Measurements from ENCODE around the gene PSMB11. TPM values are rescaled to one million over a fixed set of nuclear protein-coding genes. Genes with fewer than 3 reads are reported as not detected.

PSMB11 gene
- total and polyA plus RNA-seq, 2 donors (not counting 3 experiments of a cell fraction or from before 2014, with no cell fraction given): not detected

GRCh38 chr14:23008831-23009230 is 33.2 kb upstream of the PSMB11 start:
- H3K4me3 ChIP-seq (replicated peaks in 1 of 3; ENCODE audit: insufficient read depth in 1 of 3, low read depth in 1 of 3, low read length in 3 of 3): no peak overlapping the region

More at GRCh38 chr14:23008831-23009230, 33.2 kb upstream of the PSMB11 start:
- Histone ChIP-seq H3K4me1 (ENCODE audit: control insufficient read depth, extremely low read depth, insufficient read depth, low read length) (peaks cover 29% of the 10 kb centered on the region), H3K9me3 (replicated peaks; ENCODE audit: control insufficient read depth, insufficient read depth, low read length) (no peaks in the 10 kb centered on the region), H3K9ac (replicated peaks; ENCODE audit: extremely low read depth, insufficient read depth, low read length) (no peak overlapping the region), H4K20me1 (replicated peaks; ENCODE audit: control insufficient read depth, extremely low read depth, insufficient read depth, low read length) (no peaks in the 10 kb centered on the region), H3K36me3 (ENCODE audit: control insufficient read depth in 2 of 2, extremely low read depth in 1 of 2, insufficient read depth in 2 of 2, low read length in 2 of 2) (no peaks in the 10 kb centered on the region), H3K9me1 (replicated peaks; ENCODE audit: control insufficient read depth, extremely low read depth, insufficient read depth, low read length) (no peaks in the 10 kb centered on the region), H3K27ac (ENCODE audit: insufficient read depth, low read depth, low read length) (no peak overlapping the region), H3K27me3 (ENCODE audit: control insufficient read depth in 2 of 2, insufficient read depth in 2 of 2, low read length in 2 of 2) (no peaks in the 10 kb centered on the region), H3K4me2 (ENCODE audit: insufficient read depth, low read length) (peak overlapping the region; percentile 79), H2AFZ (ENCODE audit: low read depth, low read length) (peak overlapping the region; percentile 11), H3K79me2 (ENCODE audit: control insufficient read depth, insufficient read depth, low read length) (no peaks in the 10 kb centered on the region)
- BruUV-seq (replicated peaks): no TSS peak
- no peak for FAIRE-seq
- TF ChIP-seq GATA2 (IDR thresholded peaks at IDR 0.05; ENCODE audit: insufficient read depth, insufficient read length, low read depth, low read length): no peak
- TF ChIP-seq CTCF (IDR thresholded peaks at IDR 0.05; ENCODE audit: extremely low read depth in 1 of 2, insufficient read depth in 1 of 2, low read depth in 1 of 2, low read length in 2 of 2): no peak
- no peak for TF ChIP-seq POLR2A (IDR thresholded peaks at IDR 0.05; ENCODE audit: low read depth, low read length)
- TF ChIP-seq EZH2 (IDR thresholded peaks at IDR 0.05; ENCODE audit: borderline replicate concordance, low read depth, low read length, severe bottlenecking): no peak
- no peak for TF ChIP-seq JUN (IDR thresholded peaks at IDR 0.05; ENCODE audit: borderline replicate concordance, insufficient read depth, insufficient read length, low read depth)
- no peak for TF ChIP-seq MYC (IDR thresholded peaks at IDR 0.05; ENCODE audit: low read depth, low read length)
- TF ChIP-seq FOS (IDR thresholded peaks at IDR 0.05; ENCODE audit: borderline replicate concordance, insufficient read depth, low read length): no peak
- TF ChIP-seq POLR2AphosphoS5 (IDR thresholded peaks at IDR 0.05; ENCODE audit: insufficient read depth, low read depth, low read length): no peak
- no peak for TF ChIP-seq MAX (IDR thresholded peaks at IDR 0.05; ENCODE audit: insufficient read depth, insufficient read length)
- dilution Hi-C loops (cut with MboI; ENCODE audit: extremely low pct_ligation_motif_present, low sequenced_read_pairs): no loop called here
- DNase-seq (ENCODE audit: low read depth, low spot score): no peak
- CTCF ChIA-PET: interaction anchor here (1.2 to 4.1 kb wide), 4 partner anchors 13 to 60 kb away, joined by 4 to 69 read pairs (median 14); partner anchors contain the start of gene CDH24
- POLR2A ChIA-PET: no interaction called here
- intact Hi-C loops (cut with micrococcal nuclease): no loop called here
